Measurements from ENCODE around the gene OR4D1.
A peak's percentile ranks its signal among the peaks of the same experiment; 100 is the strongest.
"Not testable (repeated sequence)": the region's sequence is repeated elsewhere in the genome, so short reads cannot be mapped to it uniquely, and the experiment has no call there.

OR4D1 gene

GRCh38 chr17:58147930-58148434 lies at the start of gene OR4D1:
Gene OR4D1 (plus strand): TSS chr17:58148384. CDS start chr17:58155154, 6,770 bp downstream.
- no peak for FAIRE-seq
- no peak for DNase-seq (ENCODE audit: insufficient read length, low spot score)

GRCh38 chr17:58100506-58100905 lies 47.7 kb upstream of the OR4D1 start:
- no peak for FAIRE-seq
- DNase-seq (ENCODE audit: insufficient read length, low spot score) = no peak

- not testable (repeated sequence) for FAIRE-seq; DNase-seq (ENCODE audit: insufficient read length, low spot score)
Observed at GRCh38 chr17:58101898-58102297, 46.3 kb upstream of the OR4D1 start.

- FAIRE-seq = no peak
Observed at GRCh38 chr17:58105093-58105492, 43.1 kb upstream of the OR4D1 start.

GRCh38 chr17:58107306-58107705 lies 40.9 kb upstream of the OR4D1 start:
- no peak for FAIRE-seq

More at GRCh38 chr17:58105093-58105492, 43.1 kb upstream of the OR4D1 start:
- no peak for DNase-seq (ENCODE audit: insufficient read length, low spot score)

GRCh38 chr17:58109197-58109596 lies 39.0 kb upstream of the OR4D1 start:
- no peak for FAIRE-seq
- DNase-seq (ENCODE audit: insufficient read length, low spot score) = no peak

More at GRCh38 chr17:58107306-58107705, 40.9 kb upstream of the OR4D1 start:
- no peak for DNase-seq (ENCODE audit: insufficient read length, low spot score)

GRCh38 chr17:58110012-58110411 lies 38.2 kb upstream of the OR4D1 start:
- DNase-seq (ENCODE audit: insufficient read length, low spot score) = no peak
- no peak for FAIRE-seq

GRCh38 chr17:58111676-58112075 lies 36.5 kb upstream of the OR4D1 start:
- no peak for DNase-seq (ENCODE audit: insufficient read length, low spot score)
- no peak for FAIRE-seq

- DNase-seq (ENCODE audit: insufficient read length, low spot score) (peak; percentile 46), FAIRE-seq (peak; percentile 95)
Observed at GRCh38 chr17:58112970-58113631, 35.1 kb upstream of the OR4D1 start.

- DNase-seq (ENCODE audit: insufficient read length, low spot score) (no peak), FAIRE-seq (no peak)
Observed at GRCh38 chr17:58113947-58114346, 34.2 kb upstream of the OR4D1 start.

- FAIRE-seq = no peak
- no peak for DNase-seq (ENCODE audit: insufficient read length, low spot score)
Observed at GRCh38 chr17:58117382-58117781, 30.8 kb upstream of the OR4D1 start.

GRCh38 chr17:58119491-58119890 lies 28.7 kb upstream of the OR4D1 start:
- DNase-seq (ENCODE audit: insufficient read length, low spot score) = no peak
- no peak for FAIRE-seq

GRCh38 chr17:58120195-58120822 lies 27.9 kb upstream of the OR4D1 start:
- FAIRE-seq (no peak), DNase-seq (ENCODE audit: insufficient read length, low spot score) (peak; percentile 16)

- FAIRE-seq (no peak), DNase-seq (ENCODE audit: insufficient read length, low spot score) (no peak)
Observed at GRCh38 chr17:58121925-58122324, 26.3 kb upstream of the OR4D1 start.

- DNase-seq (ENCODE audit: insufficient read length, low spot score) = no peak
- no peak for FAIRE-seq
Observed at GRCh38 chr17:58127846-58128245, 20.3 kb upstream of the OR4D1 start.

GRCh38 chr17:58132697-58133096 lies 15.5 kb upstream of the OR4D1 start:
- not testable (repeated sequence) for DNase-seq (ENCODE audit: insufficient read length, low spot score); FAIRE-seq

GRCh38 chr17:58136669-58137279 lies 11.4 kb upstream of the OR4D1 start:
- DNase-seq (ENCODE audit: insufficient read length, low spot score) = no peak
- no peak for FAIRE-seq

GRCh38 chr17:58141505-58141904 lies 6.7 kb upstream of the OR4D1 start:
- DNase-seq (ENCODE audit: insufficient read length, low spot score) (no peak), FAIRE-seq (no peak)

GRCh38 chr17:58143335-58143734 lies 4.8 kb upstream of the OR4D1 start:
- not testable (repeated sequence) for DNase-seq (ENCODE audit: insufficient read length, low spot score); FAIRE-seq

GRCh38 chr17:58144801-58145200 lies 3.4 kb upstream of the OR4D1 start:
- DNase-seq (ENCODE audit: insufficient read length, low spot score) (no peak), FAIRE-seq (no peak)

- DNase-seq (ENCODE audit: insufficient read length, low spot score) (no peak), FAIRE-seq (no peak)
Observed at GRCh38 chr17:58148609-58149008, 425 bp downstream of the OR4D1 start.

- DNase-seq (ENCODE audit: insufficient read length, low spot score) (no peak), FAIRE-seq (no peak)
Observed at GRCh38 chr17:58150394-58150793, 2.2 kb downstream of the OR4D1 start.
